Transverse colon (tissue), 4 donors: ENCODE results near the gene SBF2. TPM values are rescaled to one million over a fixed set of nuclear protein-coding genes. Genes with fewer than 3 reads are reported as not detected.

Experiments used
- DNase-seq: peaks from one replicate; pipeline ENCODE4 v3.0.0-alpha.2; 2019
- H3K27ac ChIP-seq, 4 donors: fragments of 200-600 bp; sonication (generic); 2 replicates each; pipeline ENCODE4 v1.5.1; 2016 to 2018; ENCODE audit warnings: inconsistent platforms in 4 of 4
- H3K27me3 ChIP-seq: fragments of 200-600 bp; sonication (generic); 2 replicates; pipeline ENCODE4 v1.5.1; 2017; ENCODE audit warnings: inconsistent platforms
- H3K36me3 ChIP-seq, 4 donors: fragments of 200-600 bp; sonication (generic); 2 replicates each; pipeline ENCODE4 v1.5.1; 2017 to 2019; ENCODE audit warnings: inconsistent platforms in 4 of 4
- H3K4me1 ChIP-seq, 4 donors: fragments of 200-600 bp; sonication (generic); 2 replicates each; pipeline ENCODE4 v1.5.1; 2017 to 2020; ENCODE audit warnings: inconsistent platforms in 4 of 4
- H3K4me3 ChIP-seq, 4 donors: fragments of 200-600 bp; sonication (generic); 1 replicate in 1 of 4; 2 replicates in 3 of 4; pipeline versions ENCODE4 v1.5.1 to v1.6.1; 2017 to 2019; ENCODE audit warnings: inconsistent platforms in 4 of 4
- H3K9me3 ChIP-seq, 2 donors: fragments of 200-600 bp; sonication (generic); 2 replicates each; pipeline ENCODE4 v1.5.1; 2017 to 2019; ENCODE audit warnings: inconsistent platforms in 2 of 2
- CTCF ChIP-seq, 5 experiments: fragments of 200-600 bp in 3 of 5; fragments of 450-650 bp in 2 of 5; sonication (generic) in 3 of 5; IDR thresholded peaks; 1 replicate in 2 of 5; 2 replicates in 3 of 5; pipeline ENCODE4 v1.5.1; 2016 to 2017; ENCODE audit warnings: antibody characterized with exemption in 5 of 5, inconsistent platforms in 3 of 5, mild to moderate bottlenecking in 2 of 5, moderate library complexity in 1 of 5
- EP300 ChIP-seq: sonication (generic); formaldehyde crosslinking; IDR thresholded peaks from one replicate; pipeline ENCODE4 v1.6.1; 2017; ENCODE audit warnings: antibody characterized with exemption, low read depth
- POLR2A ChIP-seq: fragments of 450-650 bp; IDR thresholded peaks from one replicate; pipeline ENCODE4 v1.6.1; 2016; ENCODE audit warnings: antibody characterized with exemption, mild to moderate bottlenecking, moderate library complexity
- POLR2AphosphoS5 ChIP-seq, 3 donors: sonication (generic); formaldehyde crosslinking; IDR thresholded peaks; one replicate each; pipeline ENCODE4 v1.6.1; 2016; ENCODE audit warnings: antibody characterized with exemption in 3 of 3
- WGBS, 2 donors: methylation state at CpG; one replicate each; pipeline ENCODE4 v1.1.5; 2018; ENCODE audit warnings: low coverage in 1 of 2; 5-methylcytosine and 5-hydroxymethylcytosine counted together
- in situ Hi-C, 4 donors: fragments of 200-750 bp; cut with MboI; loops; one replicate each; pipeline versions ENCODE4 v1.15.0 to v1.15.1; 2017; ENCODE audit warnings: low sequenced_read_pairs in 3 of 4, low pct_ligation_motif_present in 1 of 4, low pct_unique_long_range_greater_than_20kb in 1 of 4
- intact Hi-C: fragments of 100-400 bp; cut with DNase I; formaldehyde crosslinking; loops from one replicate; pipeline ENCODE4 v1.15.1; 2023; ENCODE audit warnings: low total_unique reads
- small RNA-seq, 4 donors: library from RNA; depleted of rRNA; stranded (forward); fragments of <200 nt; gene quantifications; one replicate each; pipeline ENCODE3, GENCODE V24; 2016
- total RNA-seq, 4 donors: library from RNA; depleted of rRNA; stranded (reverse); fragments of >200 nt; gene quantifications; one replicate each; pipeline ENCODE4 v1.1.0, GENCODE V29; 2016

Gene SBF2
- total RNA-seq, 4 donors from 2014 or later, result 46.4 to 71.0 (median 54.8) TPM

DNA sequence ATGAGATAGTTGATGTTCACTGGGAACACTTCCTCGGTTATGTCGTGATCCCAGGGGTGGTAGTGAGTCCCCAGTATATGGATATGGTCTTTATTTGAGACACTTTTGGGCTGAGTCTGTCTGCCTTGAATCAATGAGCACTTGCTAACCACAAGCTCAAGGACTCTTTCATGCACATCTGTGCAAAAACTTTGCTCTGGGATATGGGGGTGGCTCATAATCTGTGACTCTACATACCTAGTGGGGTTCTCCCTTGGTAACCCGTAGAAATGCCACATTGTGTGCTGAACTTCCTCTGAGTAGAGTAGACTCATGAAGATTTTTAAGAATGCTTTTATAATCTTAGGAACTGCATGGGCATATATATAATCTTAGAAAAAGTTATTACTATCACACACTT is 560.8 kb downstream of the SBF2 start:
- DNase-seq, result no peak
- intact Hi-C loops, result no loop called here
- 89 to 94% methylated on average over 3 of the region's 3 CpGs for WGBS, 2 donors

GRCh38 chr11:9732453-9732852 is 561.6 kb downstream of the SBF2 start:
- no peak for TF ChIP-seq EP300
- TF ChIP-seq POLR2AphosphoS5 (IDR thresholded peaks at IDR 0.05), result no peak
- TF ChIP-seq CTCF (IDR thresholded peaks at IDR 0.05), result no peak
- no peak for TF ChIP-seq POLR2A
- 80 to 91% methylated on average over 2 to 11 of the region's 11 CpGs for WGBS, 2 donors
- Histone ChIP-seq H3K27ac (no peak overlapping the region), H3K9me3 (no peaks in the 10 kb centered on the region), H3K36me3 (peaks cover 0 to 26% (median 4%) of the 10 kb centered on the region in 4 donors), H3K27me3 (no peaks in the 10 kb centered on the region), H3K4me3 (no peak overlapping the region), H3K4me1 (no peaks in the 10 kb centered on the region)
- intact Hi-C loops, result no loop called here
- DNase-seq, result no peak
- in situ Hi-C loops, result no loop called here

More for the DNA sequence above, 560.8 kb downstream of the SBF2 start:
- Histone ChIP-seq H3K9me3 (no peaks in the 10 kb centered on the region), H3K36me3 (peaks cover 0 to 23% (median 5%) of the 10 kb centered on the region in 4 donors), H3K27ac (no peak overlapping the region), H3K4me1 (no peaks in the 10 kb centered on the region), H3K4me3 (no peak overlapping the region), H3K27me3 (no peaks in the 10 kb centered on the region)
- TF ChIP-seq CTCF (IDR thresholded peaks at IDR 0.05) (no peak), POLR2A (no peak), POLR2AphosphoS5 (IDR thresholded peaks at IDR 0.05) (no peak), EP300 (no peak)
- in situ Hi-C loops, result no loop called here

DNA sequence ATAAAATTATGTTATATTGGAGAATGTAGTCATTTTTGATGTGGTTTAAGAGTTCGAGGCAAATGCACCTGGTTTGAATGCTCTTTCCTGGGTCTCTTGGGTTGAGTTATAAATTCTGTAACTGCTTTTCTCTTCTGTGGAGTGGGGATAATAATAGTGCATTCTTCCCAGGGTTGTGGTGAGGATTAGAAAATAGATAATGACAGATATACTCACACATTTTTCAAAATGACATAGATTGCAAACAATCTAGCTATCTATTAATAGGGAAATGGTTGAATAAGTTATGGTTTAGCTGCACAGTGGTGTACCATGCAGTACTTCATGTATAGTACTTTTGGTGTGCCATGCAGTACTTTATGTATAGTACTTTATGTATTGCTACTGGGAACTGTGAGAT is 562.8 kb downstream of the SBF2 start:
- no peak overlapping the region for H3K27ac ChIP-seq
- no peaks in the 10 kb centered on the region for H3K27me3 ChIP-seq
- WGBS, 2 donors, result 80 to 83% methylated on average over 1 of the region's 1 CpG
- peaks cover 0 to 11% (median 8%) of the 10 kb centered on the region in 4 donors for H3K4me1 ChIP-seq
- no peaks in the 10 kb centered on the region for H3K9me3 ChIP-seq
- no peak for TF ChIP-seq EP300
- TF ChIP-seq POLR2AphosphoS5 (IDR thresholded peaks at IDR 0.05), result no peak
- no peak for TF ChIP-seq CTCF (IDR thresholded peaks at IDR 0.05)
- no peak for TF ChIP-seq POLR2A
- in situ Hi-C loops (no loop called here), intact Hi-C loops (no loop called here)
- H3K36me3 ChIP-seq, result peaks cover 0 to 22% (median 4%) of the 10 kb centered on the region in 4 donors
- no peak overlapping the region for H3K4me3 ChIP-seq
- DNase-seq, result no peak

Small RNA genes within 50 kb of the gene (small RNA-seq; reads per million reads assigned to genes)
- 0 to 0.12 (median 0) reads per million in 4 donors for gene AC080023.2
- gene RNU7-28P, result 0 reads per million in 4 donors

Other genes starting within 250 kb of the SBF2 start
- 100 to 1,000 TPM in 3 of 4 donors, 10 to 100 TPM in 1; 51.9 to 235 (median 157) TPM for gene ADM, start 10.9 kb upstream of the SBF2 start, total RNA-seq
- gene AMPD3, start 161.0 kb upstream of the SBF2 start, total RNA-seq, result 10 to 100 TPM in 3 of 4 donors, 1 to 10 TPM in 1; 2.4 to 32.9 (median 11.2) TPM
- 10 to 100 TPM; 13.1 to 31.4 (median 22.3) TPM for gene RNF141, start 247.0 kb upstream of the SBF2 start, total RNA-seq